SU-DHL-6 (cell line): ENCODE measurements around the gene CDK5RAP3.

Experiments
- H2AFZ ChIP-seq: fragments of 200-600 bp; sonication (generic); 2 replicates; pipeline ENCODE4 v1.6.1; 2014; ENCODE audit warnings: low read depth, mild to moderate bottlenecking, moderate library complexity, mixed read lengths, antibody characterized with exemption, low read length; ENCODE audit not compliant: severe bottlenecking
- H3F3A ChIP-seq: fragments of 200-600 bp; shearing (Covaris generic); 2 replicates; pipeline ENCODE4 v1.6.0; 2016; ENCODE audit warnings: antibody characterized with exemption, mild to moderate bottlenecking; ENCODE audit not compliant: insufficient read depth
- H3K27ac ChIP-seq: fragments of 200-600 bp; sonication (generic); 2 replicates; pipeline ENCODE4 v1.5.1; 2016; ENCODE audit warnings: low read depth, mild to moderate bottlenecking, low read length, moderate library complexity, mixed read lengths
- H3K27me3 ChIP-seq: fragments of 200-600 bp; sonication (generic), shearing (Covaris generic); 2 replicates; pipeline ENCODE4 v1.6.0; 2014; ENCODE audit warnings: mild to moderate bottlenecking, low read length
- H3K36me3 ChIP-seq: fragments of 200-600 bp; sonication (generic); 2 replicates; pipeline ENCODE4 v1.6.1; 2014; ENCODE audit warnings: mild to moderate bottlenecking, low read length, mixed read lengths
- H3K4me2 ChIP-seq: fragments of 300-600, 200-600 bp; shearing (Covaris generic), sonication (generic); 2 replicates; pipeline ENCODE4 v1.6.0; 2014; ENCODE audit warnings: low read length, low read depth, mild to moderate bottlenecking; ENCODE audit not compliant: poor library complexity, severe bottlenecking
- H3K4me3 ChIP-seq: fragments of 200-600 bp; sonication (generic); 2 replicates; pipeline ENCODE4 v1.5.1; 2014; ENCODE audit warnings: antibody characterized with exemption, low read length, mild to moderate bottlenecking, mixed read lengths; ENCODE audit not compliant: insufficient read depth, poor library complexity, severe bottlenecking
- H3K79me2 ChIP-seq: fragments of 200-600 bp; sonication (generic); 2 replicates; pipeline ENCODE4 v1.6.1; 2014; ENCODE audit warnings: mild to moderate bottlenecking, low read length, moderate library complexity; ENCODE audit not compliant: insufficient read depth
- H3K9ac ChIP-seq: fragments of 200-600 bp; sonication (generic); 2 replicates; pipeline ENCODE4 v1.7.0; 2014; ENCODE audit warnings: mild to moderate bottlenecking, low read length
- H3K9me2 ChIP-seq: fragments of 200-600 bp; sonication (generic); replicated peaks from 2 replicates; pipeline ENCODE4 v1.6.1; 2014; ENCODE audit warnings: low read length; ENCODE audit not compliant: insufficient read depth
- H3K9me3 ChIP-seq: fragments of 200-600 bp; sonication (generic); 2 replicates; pipeline ENCODE4 v1.6.1; 2014; ENCODE audit warnings: low read length, mixed read lengths; ENCODE audit not compliant: insufficient read depth
- H4K20me1 ChIP-seq: fragments of 200-600 bp; sonication (generic); 2 replicates; pipeline ENCODE4 v1.6.1; 2014; ENCODE audit warnings: low read depth, mild to moderate bottlenecking, antibody characterized with exemption, low read length, moderate library complexity, mixed read lengths
- EZH2phosphoT487 ChIP-seq: fragments of 200-600 bp; sonication (generic), shearing (Covaris generic); conservative IDR thresholded peaks from 2 replicates; pipeline ENCODE4 v1.6.1; 2018; ENCODE audit warnings: mild to moderate bottlenecking, antibody characterized with exemption, low read length, moderate library complexity, mixed read lengths
- TF ChIP-seq, protein P1 (sequence below): fragments of 200-600 bp; sonication (generic); IDR thresholded peaks from one replicate; pipeline ENCODE4 v1.5.1; 2017; ENCODE audit warnings: antibody characterized with exemption, mild to moderate bottlenecking, low read length, moderate library complexity; ENCODE audit not compliant: insufficient read depth, poor library complexity, severe bottlenecking

The CDK5RAP3 gene

DNA sequence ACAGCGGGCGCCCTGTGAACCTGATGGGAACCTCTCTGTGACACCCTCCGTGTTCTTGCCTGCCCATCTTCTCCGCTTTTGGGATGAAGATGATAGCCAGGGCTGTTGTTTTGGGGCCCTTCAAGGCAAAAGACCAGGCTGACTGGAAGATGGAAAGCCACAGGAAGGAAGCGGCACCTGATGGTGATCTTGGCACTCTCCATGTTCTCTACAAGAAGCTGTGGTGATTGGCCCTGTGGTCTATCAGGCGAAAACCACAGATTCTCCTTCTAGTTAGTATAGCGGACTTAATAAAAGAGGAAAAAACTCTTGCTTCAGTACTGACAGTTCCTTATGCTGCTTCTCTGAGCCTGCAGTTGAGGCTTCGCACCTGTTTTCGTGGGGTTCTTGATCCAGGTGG lies 10.5 kb downstream of the CDK5RAP3 start:
- no peak for TF ChIP-seq EZH2phosphoT487
- TF ChIP-seq, protein P1, sequence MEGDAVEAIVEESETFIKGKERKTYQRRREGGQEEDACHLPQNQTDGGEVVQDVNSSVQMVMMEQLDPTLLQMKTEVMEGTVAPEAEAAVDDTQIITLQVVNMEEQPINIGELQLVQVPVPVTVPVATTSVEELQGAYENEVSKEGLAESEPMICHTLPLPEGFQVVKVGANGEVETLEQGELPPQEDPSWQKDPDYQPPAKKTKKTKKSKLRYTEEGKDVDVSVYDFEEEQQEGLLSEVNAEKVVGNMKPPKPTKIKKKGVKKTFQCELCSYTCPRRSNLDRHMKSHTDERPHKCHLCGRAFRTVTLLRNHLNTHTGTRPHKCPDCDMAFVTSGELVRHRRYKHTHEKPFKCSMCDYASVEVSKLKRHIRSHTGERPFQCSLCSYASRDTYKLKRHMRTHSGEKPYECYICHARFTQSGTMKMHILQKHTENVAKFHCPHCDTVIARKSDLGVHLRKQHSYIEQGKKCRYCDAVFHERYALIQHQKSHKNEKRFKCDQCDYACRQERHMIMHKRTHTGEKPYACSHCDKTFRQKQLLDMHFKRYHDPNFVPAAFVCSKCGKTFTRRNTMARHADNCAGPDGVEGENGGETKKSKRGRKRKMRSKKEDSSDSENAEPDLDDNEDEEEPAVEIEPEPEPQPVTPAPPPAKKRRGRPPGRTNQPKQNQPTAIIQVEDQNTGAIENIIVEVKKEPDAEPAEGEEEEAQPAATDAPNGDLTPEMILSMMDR = no peak
- no peaks in the 10 kb centered on the region for H3K27me3 ChIP-seq
- H3K36me3 ChIP-seq = peaks cover 7% of the 10 kb centered on the region; the same call in 1 of the 2 replicates
- H3K4me2 ChIP-seq = no peak overlapping the region
- no peak overlapping the region for H3K27ac ChIP-seq
- no peaks in the 10 kb centered on the region for H3F3A ChIP-seq
- H3K4me3 ChIP-seq = no peak overlapping the region
- no peaks in the 10 kb centered on the region for H3K9me3 ChIP-seq
- H3K79me2 ChIP-seq = no peaks in the 10 kb centered on the region
- no peak overlapping the region for H2AFZ ChIP-seq
- H4K20me1 ChIP-seq = no peaks in the 10 kb centered on the region
- no peaks in the 10 kb centered on the region for H3K9me2 ChIP-seq
- H3K9ac ChIP-seq = no peak overlapping the region

DNA sequence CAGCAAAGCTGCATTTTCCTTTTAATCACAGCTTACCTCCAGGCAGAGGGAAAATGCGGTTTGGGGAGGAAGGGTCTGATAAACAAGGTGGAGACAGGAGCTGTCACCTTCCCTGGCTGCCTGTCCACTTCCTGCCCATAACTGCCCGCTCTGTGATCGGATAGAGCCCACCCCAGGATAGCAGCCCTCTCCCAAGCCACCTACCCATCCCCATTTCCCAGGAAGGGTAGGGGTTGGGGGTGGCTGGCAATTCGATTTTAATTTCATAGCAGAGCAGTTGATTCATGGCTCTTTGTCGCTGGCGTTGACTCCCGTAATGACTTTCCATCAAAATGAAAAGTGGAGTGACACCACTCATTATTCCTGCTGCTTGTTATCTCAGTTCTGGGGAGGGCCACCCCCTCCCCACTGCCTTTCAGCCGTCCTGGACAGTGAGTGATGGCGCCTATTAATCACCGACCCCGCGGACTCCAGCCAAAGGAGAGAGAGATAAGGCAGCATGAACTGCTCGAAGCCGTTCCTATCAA lies 11.2 kb downstream of the CDK5RAP3 start:
- Histone ChIP-seq H3K9me3 (no peaks in the 10 kb centered on the region), H3K36me3 (peaks cover 7% of the 10 kb centered on the region; the same call in 1 of the 2 replicates), H2AFZ (no peak overlapping the region), H3K27me3 (no peaks in the 10 kb centered on the region), H3K9me2 (no peaks in the 10 kb centered on the region), H3F3A (no peaks in the 10 kb centered on the region), H3K9ac (no peak overlapping the region), H4K20me1 (no peaks in the 10 kb centered on the region), H3K27ac (no peak overlapping the region), H3K79me2 (no peaks in the 10 kb centered on the region), H3K4me2 (no peak overlapping the region), H3K4me3 (no peak overlapping the region)
- no peak for TF ChIP-seq EZH2phosphoT487
- TF ChIP-seq, protein P1 = no peak

DNA sequence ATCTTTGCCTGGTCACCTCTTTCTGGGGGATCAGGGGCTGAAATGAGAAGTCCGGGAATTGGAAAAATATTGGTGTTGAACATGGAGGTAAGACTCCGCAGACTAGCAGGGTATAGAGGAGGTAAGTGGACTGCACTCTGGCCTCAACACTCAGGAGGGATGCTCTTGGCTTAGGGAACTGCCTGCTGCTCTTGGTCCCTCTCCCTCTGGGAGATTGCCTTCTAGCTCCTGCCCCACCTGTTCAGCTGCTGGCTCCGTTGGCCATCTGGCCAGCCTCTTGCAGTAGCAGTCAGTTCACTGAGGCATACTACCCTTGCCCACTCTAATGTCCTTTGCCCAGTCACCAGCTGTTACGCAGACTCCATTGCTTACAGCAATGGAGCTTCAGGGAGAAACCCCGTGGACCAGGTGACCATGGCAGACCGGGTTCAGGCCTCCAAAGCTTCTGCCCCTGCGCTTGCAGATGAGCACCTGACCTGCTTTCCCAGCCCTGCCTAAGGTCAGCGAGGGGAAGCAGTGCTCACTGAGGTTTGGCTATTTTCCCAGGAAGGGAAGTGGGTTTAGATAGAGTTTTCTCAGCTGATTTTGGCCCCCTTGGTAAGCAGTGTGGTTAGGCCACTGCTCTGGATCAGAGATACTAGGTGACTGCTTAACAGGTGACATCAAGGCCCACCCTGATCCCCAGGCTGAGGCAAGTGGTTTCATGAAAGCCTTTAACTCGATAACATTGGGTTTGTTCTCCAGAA lies 11.9 kb downstream of the CDK5RAP3 start:
- Histone ChIP-seq H3K9me2 (no peaks in the 10 kb centered on the region), H3K27ac (no peak overlapping the region), H3F3A (no peaks in the 10 kb centered on the region), H2AFZ (no peak overlapping the region), H3K79me2 (no peaks in the 10 kb centered on the region), H3K27me3 (no peaks in the 10 kb centered on the region), H3K9me3 (no peaks in the 10 kb centered on the region), H3K4me2 (no peak overlapping the region), H3K9ac (no peak overlapping the region), H3K4me3 (no peak overlapping the region), H4K20me1 (no peaks in the 10 kb centered on the region), H3K36me3 (peaks cover 7% of the 10 kb centered on the region; the same call in 1 of the 2 replicates)
- no peak for TF ChIP-seq EZH2phosphoT487

DNA sequence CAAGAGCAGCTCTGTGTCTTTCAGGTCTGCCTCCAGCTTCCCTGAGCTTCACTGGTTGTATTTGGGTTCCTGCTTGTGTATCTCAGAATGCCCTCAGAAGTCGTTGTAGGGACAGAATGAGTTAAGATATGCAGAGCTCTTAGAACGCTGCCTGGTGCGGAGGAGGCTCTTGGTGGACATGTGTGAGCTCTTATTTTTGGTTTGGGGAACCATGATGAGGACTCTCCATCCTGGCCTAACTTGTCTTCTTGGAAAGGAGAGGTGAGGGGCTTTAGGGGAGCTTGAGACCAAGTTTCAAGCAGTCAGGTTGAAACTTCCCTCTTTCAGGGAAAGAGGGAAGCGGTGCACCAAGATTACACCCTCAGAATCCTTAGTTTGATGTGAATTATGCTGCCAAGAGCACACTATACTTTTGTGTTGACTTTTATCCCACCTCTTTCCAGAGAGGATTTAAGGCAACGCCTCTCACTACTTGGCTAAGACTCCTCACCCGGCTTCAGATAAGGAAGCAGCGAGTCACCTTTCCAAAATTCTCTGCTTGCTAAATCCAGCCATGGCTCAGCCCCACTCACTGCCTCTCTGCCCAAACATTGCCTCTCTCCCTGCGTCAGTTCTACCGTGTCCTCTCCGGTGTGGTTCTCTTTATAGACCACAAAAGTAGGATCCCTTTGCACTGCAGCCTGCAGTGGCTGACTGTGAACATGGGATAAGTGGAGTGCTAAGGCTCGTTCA lies 12.7 kb downstream of the CDK5RAP3 start:
- Histone ChIP-seq H3K4me2 (no peak overlapping the region), H3K9me3 (no peaks in the 10 kb centered on the region), H2AFZ (no peak overlapping the region), H3K27me3 (no peaks in the 10 kb centered on the region), H3K9ac (no peak overlapping the region), H3K9me2 (no peaks in the 10 kb centered on the region), H3K4me3 (no peak overlapping the region), H3K79me2 (no peaks in the 10 kb centered on the region), H3F3A (no peaks in the 10 kb centered on the region), H4K20me1 (no peaks in the 10 kb centered on the region), H3K27ac (no peak overlapping the region), H3K36me3 (peaks cover 7% of the 10 kb centered on the region; the same call in 1 of the 2 replicates)
- no peak for TF ChIP-seq EZH2phosphoT487
- TF ChIP-seq, protein P1 = no peak
